Adrenal gland (tissue), 5 donors: Measurements from ENCODE around the gene RHEB.

ENCODE experiments used
- CTCF ChIP-seq, 6 experiments: fragments of 450-650 bp in 4 of 6; fragments of 200-600 bp in 2 of 6; sonication (generic) in 1 of 6; IDR thresholded peaks; 1 replicate in 5 of 6; 2 replicates in 1 of 6; pipeline versions ENCODE4 v1.5.1 to v1.8.0; 2016 to 2021; ENCODE audit warnings: antibody characterized with exemption in 6 of 6, mild to moderate bottlenecking in 2 of 6, moderate library complexity in 1 of 6
- POLR2A ChIP-seq, 2 donors: fragments of 450-650 bp; IDR thresholded peaks; one replicate each; pipeline ENCODE4 v1.6.1; 2017; ENCODE audit warnings: antibody characterized with exemption in 2 of 2, mild to moderate bottlenecking in 2 of 2, moderate library complexity in 1 of 2
- donor health status: DM: no; HTN: no; CAD: no.

GRCh38 chr7:151508991-151509390 is 10.7 kb downstream of the RHEB start:
- TF ChIP-seq CTCF (IDR thresholded peaks at IDR 0.05) (no peak), POLR2A (IDR thresholded peaks at IDR 0.05) (no peak)
